WERI-Rb-1 (cell line): Measurements from ENCODE around the gene PELI2.

Experiments
- DNase-seq: peaks from one replicate; pipeline ENCODE4 v3.0.0-alpha.2; 2020
- H3K27ac ChIP-seq: fragments of 250-450 bp; sonication (Bioruptor Pico); 2 replicates; pipeline ENCODE4 v1.5.1; 2020; ENCODE audit warnings: mild to moderate bottlenecking, moderate library complexity
- H3K27me3 ChIP-seq: fragments of 250-450 bp; sonication (Bioruptor Pico); 2 replicates; pipeline ENCODE4 v1.5.1; 2021; ENCODE audit warnings: mild to moderate bottlenecking, low read depth, moderate library complexity; ENCODE audit not compliant: insufficient read depth, severe bottlenecking
- H3K36me3 ChIP-seq: fragments of 250-450 bp; sonication (Bioruptor Pico); 2 replicates; pipeline ENCODE4 v1.5.1; 2020; ENCODE audit warnings: mild to moderate bottlenecking, moderate library complexity
- H3K4me3 ChIP-seq: 2 replicates; pipeline ENCODE4 v1.5.1; 2011; ENCODE audit warnings: low read depth, mild to moderate bottlenecking, control low read depth, low read length
- H3K9me3 ChIP-seq: fragments of 250-450 bp; sonication (Bioruptor Pico); 2 replicates; pipeline ENCODE4 v1.5.1; 2021; ENCODE audit warnings: mild to moderate bottlenecking, moderate library complexity; ENCODE audit not compliant: severe bottlenecking
- TF ChIP-seq, protein P1 (sequence below): IDR thresholded peaks from 2 replicates; pipeline ENCODE4 v1.5.1; 2011; ENCODE audit warnings: low read depth, mild to moderate bottlenecking, control low read depth, inconsistent platforms, low read length

The PELI2 gene

DNA sequence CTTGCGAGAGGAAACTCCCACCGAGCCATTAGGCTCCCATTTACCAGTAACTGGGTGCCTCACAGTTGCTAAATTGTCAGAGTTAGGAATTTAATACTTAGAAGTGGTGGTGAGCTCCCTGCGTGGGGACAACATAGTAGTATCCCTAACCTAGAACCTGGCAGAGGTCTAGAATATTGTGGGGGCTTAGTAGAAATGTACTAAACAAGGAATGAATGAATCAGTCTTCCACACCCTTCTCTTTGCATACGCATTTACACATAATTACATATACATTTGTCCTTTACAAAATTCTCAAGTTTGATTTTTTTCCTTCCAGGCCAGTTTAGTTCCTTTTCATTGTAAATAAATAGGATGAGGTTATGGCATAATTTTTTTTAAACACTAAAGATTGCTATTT, 24.1 kb downstream of the PELI2 start:
- Histone ChIP-seq H3K27me3 (no peaks in the 10 kb centered on the region), H3K27ac (no peak overlapping the region), H3K36me3 (no peaks in the 10 kb centered on the region), H3K9me3 (no peaks in the 10 kb centered on the region), H3K4me3 (no peak overlapping the region)
- no peak for DNase-seq
- TF ChIP-seq, protein P1, sequence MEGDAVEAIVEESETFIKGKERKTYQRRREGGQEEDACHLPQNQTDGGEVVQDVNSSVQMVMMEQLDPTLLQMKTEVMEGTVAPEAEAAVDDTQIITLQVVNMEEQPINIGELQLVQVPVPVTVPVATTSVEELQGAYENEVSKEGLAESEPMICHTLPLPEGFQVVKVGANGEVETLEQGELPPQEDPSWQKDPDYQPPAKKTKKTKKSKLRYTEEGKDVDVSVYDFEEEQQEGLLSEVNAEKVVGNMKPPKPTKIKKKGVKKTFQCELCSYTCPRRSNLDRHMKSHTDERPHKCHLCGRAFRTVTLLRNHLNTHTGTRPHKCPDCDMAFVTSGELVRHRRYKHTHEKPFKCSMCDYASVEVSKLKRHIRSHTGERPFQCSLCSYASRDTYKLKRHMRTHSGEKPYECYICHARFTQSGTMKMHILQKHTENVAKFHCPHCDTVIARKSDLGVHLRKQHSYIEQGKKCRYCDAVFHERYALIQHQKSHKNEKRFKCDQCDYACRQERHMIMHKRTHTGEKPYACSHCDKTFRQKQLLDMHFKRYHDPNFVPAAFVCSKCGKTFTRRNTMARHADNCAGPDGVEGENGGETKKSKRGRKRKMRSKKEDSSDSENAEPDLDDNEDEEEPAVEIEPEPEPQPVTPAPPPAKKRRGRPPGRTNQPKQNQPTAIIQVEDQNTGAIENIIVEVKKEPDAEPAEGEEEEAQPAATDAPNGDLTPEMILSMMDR = no peak

DNA sequence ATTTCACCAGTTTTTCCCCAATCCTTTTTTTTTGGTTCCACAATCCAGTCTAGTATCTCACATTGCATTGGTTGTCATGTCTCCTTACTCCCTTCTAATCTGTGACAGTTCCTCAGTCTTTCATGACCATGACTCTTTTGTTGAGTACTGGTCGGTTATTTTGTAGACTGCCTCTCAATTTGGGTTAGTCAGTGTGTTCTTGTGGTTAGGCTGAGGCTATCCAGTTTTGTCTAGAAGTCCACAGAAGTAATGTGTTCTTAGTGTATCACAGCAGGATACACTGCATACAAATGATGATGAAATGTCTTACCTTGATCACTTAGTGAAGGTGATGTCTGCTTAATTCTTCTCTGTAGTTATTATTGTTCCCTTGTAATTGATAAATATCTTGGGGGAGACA, 24.8 kb downstream of the PELI2 start:
- Histone ChIP-seq H3K4me3 (no peak overlapping the region), H3K27ac (no peak overlapping the region), H3K36me3 (no peaks in the 10 kb centered on the region), H3K9me3 (no peaks in the 10 kb centered on the region), H3K27me3 (no peaks in the 10 kb centered on the region)
- TF ChIP-seq, protein P1 = no peak
- no peak for DNase-seq

DNA sequence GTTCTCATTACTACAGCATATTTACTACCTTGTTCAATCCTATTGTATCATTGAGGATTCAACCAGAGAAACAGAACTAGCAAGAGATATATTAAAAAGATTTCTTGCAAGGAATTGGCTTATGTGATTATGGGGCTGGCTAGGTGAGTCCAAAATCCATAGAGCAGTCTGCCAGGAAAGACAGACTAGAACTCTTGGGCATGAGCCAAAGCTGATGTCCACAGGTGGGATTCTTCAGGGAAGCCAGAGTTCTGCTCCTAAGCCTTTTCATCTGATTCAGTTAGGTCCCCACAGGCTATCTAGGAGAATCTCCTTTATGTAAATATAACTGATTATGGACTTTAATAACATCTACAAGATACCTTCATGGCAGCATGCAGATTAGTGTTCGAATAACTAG, 26.0 kb downstream of the PELI2 start:
- TF ChIP-seq, protein P1 = no peak
- no peak overlapping the region for H3K27ac ChIP-seq
- no peaks in the 10 kb centered on the region for H3K27me3 ChIP-seq
- no peaks in the 10 kb centered on the region for H3K36me3 ChIP-seq
- H3K9me3 ChIP-seq = no peaks in the 10 kb centered on the region
- H3K4me3 ChIP-seq = no peak overlapping the region
- no peak for DNase-seq

GRCh38 chr14:56145181-56145769, 27.1 kb downstream of the PELI2 start:
- Histone ChIP-seq H3K27me3 (no peaks in the 10 kb centered on the region), H3K27ac (no peak overlapping the region), H3K36me3 (no peaks in the 10 kb centered on the region), H3K9me3 (no peaks in the 10 kb centered on the region), H3K4me3 (no peak overlapping the region)
- TF ChIP-seq, protein P1 = no peak
- no peak for DNase-seq

GRCh38 chr14:56145965-56146364, 27.8 kb downstream of the PELI2 start:
- Histone ChIP-seq H3K4me3 (no peak overlapping the region), H3K27ac (no peak overlapping the region), H3K27me3 (no peaks in the 10 kb centered on the region), H3K36me3 (no peaks in the 10 kb centered on the region), H3K9me3 (no peaks in the 10 kb centered on the region)
- no peak for DNase-seq
- TF ChIP-seq, protein P1 = no peak

DNA sequence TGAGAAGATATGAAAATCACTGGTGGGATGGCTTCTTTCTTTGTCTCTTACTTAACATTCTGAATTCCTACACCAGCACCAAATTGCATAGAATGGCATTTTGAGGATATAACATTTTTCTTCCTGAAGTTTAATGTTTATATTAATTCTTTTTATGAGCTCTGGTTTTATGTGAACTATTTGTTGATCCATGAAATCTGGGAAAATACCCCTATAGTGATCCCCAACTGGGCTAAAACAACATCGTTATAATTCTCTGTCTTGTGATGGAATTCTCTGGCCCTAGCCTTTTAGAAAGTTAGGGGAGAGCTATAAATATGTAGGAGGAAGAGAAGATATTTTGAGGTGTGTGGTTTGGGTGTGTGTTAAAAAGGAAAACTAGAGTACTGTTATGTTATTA, 29.2 kb downstream of the PELI2 start:
- no peak overlapping the region for H3K27ac ChIP-seq
- H3K27me3 ChIP-seq = no peaks in the 10 kb centered on the region
- no peak overlapping the region for H3K4me3 ChIP-seq
- TF ChIP-seq, protein P1 = no peak
- H3K9me3 ChIP-seq = no peaks in the 10 kb centered on the region
- no peaks in the 10 kb centered on the region for H3K36me3 ChIP-seq
- no peak for DNase-seq
